Adrenal gland (tissue), 12 donors: ENCODE measurements around the gene PAPOLA. TPM values are rescaled to one million over a fixed set of nuclear protein-coding genes. Genes with fewer than 3 reads are reported as not detected.

ENCODE experiments used
- DNase-seq, 7 donors: peaks; one replicate each; pipeline ENCODE4 v3.0.0-alpha.2; 2019 to 2020
- H3K27ac ChIP-seq, 5 donors: fragments of 200-600 bp; sonication (generic) in 4 of 5; 1 replicate in 3 of 5; 2 replicates in 2 of 5; pipeline versions ENCODE4 v1.5.1 to v1.8.0; 2016 to 2020; ENCODE audit warnings: mild to moderate bottlenecking in 1 of 5
- H3K27me3 ChIP-seq: fragments of 200-600 bp; 2 replicates; pipeline ENCODE4 v1.8.0; 2021
- H3K36me3 ChIP-seq, 2 donors: fragments of 200-600 bp; replicated peaks in 1 of 2; 1 replicate in 1 of 2; 2 replicates in 1 of 2; pipeline versions ENCODE4 v1.5.1 to v1.8.0; 2018 to 2022
- H3K4me1 ChIP-seq, 2 donors: fragments of 200-600 bp; replicated peaks in 1 of 2; 1 replicate in 1 of 2; 2 replicates in 1 of 2; pipeline versions ENCODE4 v1.5.1 to v1.8.0; 2018 to 2021
- H3K4me3 ChIP-seq, 4 donors: fragments of 200-600 bp; sonication (generic) in 3 of 4; one replicate each; pipeline ENCODE4 v1.5.1; 2016 to 2018
- H3K9me3 ChIP-seq, 3 donors: fragments of 200-600 bp; sonication (generic) in 1 of 3; replicated peaks in 1 of 3; 1 replicate in 2 of 3; 2 replicates in 1 of 3; pipeline versions ENCODE4 v1.5.1 to v1.8.0; 2016 to 2021
- CTCF ChIP-seq, 6 experiments: fragments of 450-650 bp in 4 of 6; fragments of 200-600 bp in 2 of 6; sonication (generic) in 1 of 6; IDR thresholded peaks; 1 replicate in 5 of 6; 2 replicates in 1 of 6; pipeline versions ENCODE4 v1.5.1 to v1.8.0; 2016 to 2021; ENCODE audit warnings: antibody characterized with exemption in 6 of 6, mild to moderate bottlenecking in 2 of 6, moderate library complexity in 1 of 6
- POLR2A ChIP-seq, 2 donors: fragments of 450-650 bp; IDR thresholded peaks; one replicate each; pipeline ENCODE4 v1.6.1; 2017; ENCODE audit warnings: antibody characterized with exemption in 2 of 2, mild to moderate bottlenecking in 2 of 2, moderate library complexity in 1 of 2
- WGBS, 4 donors: extraction: QIAGEN DNeasy Blood & Tissue Kit in 2 of 4; methylation state at CpG; one replicate each; pipeline versions ENCODE4 v1.1.5 to v1.1.7; 2013 to 2017; 5-methylcytosine and 5-hydroxymethylcytosine counted together
- intact Hi-C, 2 donors: fragments of 100-400 bp; cut with DNase I; formaldehyde crosslinking; loops; one replicate each; pipeline versions ENCODE4 v1.14.1 to v1.15.0; 2022 to 2023
- polyA plus RNA-seq, 3 donors: library from polyadenylated mRNA; stranded (reverse); fragments of 200-250 nt in 2 of 3; fragments of 350-450 nt in 1 of 3; fragmentation: Illumina TruSeq in 1 of 3; extraction: RNeasy Lipid Tissue Mini Kit (QIAGEN cat#74804) in 1 of 3; gene quantifications; one replicate each; pipeline ENCODE4 v1.2.3, GENCODE V29; 2013 to 2014
- total RNA-seq, 9 donors: library from RNA; depleted of rRNA in 4 of 9; stranded (reverse); fragments of >200 nt in 4 of 9; fragments of 120-200 nt in 1 of 9; fragmentation: NEBNext Ultra II Directional in 1 of 9; extraction: Animal tissue kit (Norgen Biotek cat#: 25700) in 1 of 9; gene quantifications; one replicate each; pipeline versions ENCODE4 v1.1.0 to v1.2.4, GENCODE V29; 2013 to 2023
- donor health status: healthy with polysubstance abuse.
- donor health status: Bipolar disorder and iron deficiency.
- donor health status: DM: yes; HTN: yes; CAD: no.
- donor health status: DM: no; HTN: no; CAD: no.
- donor health status: DM: no; HTN: no; CAD: no.
- donor health status: DM: yes; HTN: yes; CAD: no.

Gene PAPOLA
- total and polyA plus RNA-seq, 12 donors: 63.3 to 205 (median 156) TPM

GRCh38 chr14:96559571-96559970, 57.4 kb downstream of the PAPOLA start:
- 77 to 85% (median 79%) methylated on average over 1 of the region's 1 CpG for WGBS, 4 donors

GRCh38 chr14:96564389-96564788, 62.2 kb downstream of the PAPOLA start:
- WGBS, 4 donors: 78 to 98% (median 83%) methylated on average over 1 of the region's 1 CpG
- Histone ChIP-seq H3K27me3 (no peaks in the 10 kb centered on the region), H3K27ac (no peak overlapping the region), H3K4me3 (no peak overlapping the region), H3K9me3 (no peaks in the 10 kb centered on the region), H3K4me1 (no peaks in the 10 kb centered on the region), H3K36me3 (peaks cover 0 to 37% of the 10 kb centered on the region in 2 donors)
- DNase-seq: no peak
- intact Hi-C loops: no loop called here
- TF ChIP-seq CTCF (IDR thresholded peaks at IDR 0.05) (no peak), POLR2A (IDR thresholded peaks at IDR 0.05) (no peak)

More at GRCh38 chr14:96559571-96559970, 57.4 kb downstream of the PAPOLA start:
- intact Hi-C loops: no loop called here
- H3K4me3 ChIP-seq: no peak overlapping the region
- no peak for DNase-seq
- no peaks in the 10 kb centered on the region for H3K9me3 ChIP-seq
- H3K27ac ChIP-seq: no peak overlapping the region
- H3K36me3 ChIP-seq: peaks cover 0 to 40% of the 10 kb centered on the region in 2 donors
- no peaks in the 10 kb centered on the region for H3K4me1 ChIP-seq
- TF ChIP-seq CTCF (IDR thresholded peaks at IDR 0.05): no peak
- TF ChIP-seq POLR2A (IDR thresholded peaks at IDR 0.05): no peak
- H3K27me3 ChIP-seq: no peaks in the 10 kb centered on the region

GRCh38 chr14:96565811-96566210, 63.6 kb downstream of the PAPOLA start:
- Histone ChIP-seq H3K27ac (no peak overlapping the region), H3K9me3 (no peaks in the 10 kb centered on the region), H3K36me3 (peaks cover 0 to 30% of the 10 kb centered on the region in 2 donors), H3K4me1 (no peaks in the 10 kb centered on the region), H3K27me3 (no peaks in the 10 kb centered on the region), H3K4me3 (no peak overlapping the region)
- no peak for TF ChIP-seq POLR2A (IDR thresholded peaks at IDR 0.05)
- TF ChIP-seq CTCF (IDR thresholded peaks at IDR 0.05): no peak
- intact Hi-C loops: loop anchor here in 1 of 2 donors (5.0 kb wide), 1 partner anchor 176 kb away; no protein-coding TSS in a partner anchor
- WGBS, 4 donors: 85 to 92% (median 91%) methylated on average over 2 of the region's 2 CpGs
- DNase-seq: no peak

- DNase-seq: no peak
- Histone ChIP-seq H3K4me1 (no peaks in the 10 kb centered on the region), H3K27ac (no peak overlapping the region), H3K36me3 (peaks cover 0 to 30% of the 10 kb centered on the region in 2 donors), H3K9me3 (no peaks in the 10 kb centered on the region), H3K4me3 (no peak overlapping the region), H3K27me3 (no peaks in the 10 kb centered on the region)
- WGBS, 4 donors: 64 to 79% (median 73%) methylated on average over 3 of the region's 3 CpGs
- no peak for TF ChIP-seq POLR2A (IDR thresholded peaks at IDR 0.05)
- TF ChIP-seq CTCF (IDR thresholded peaks at IDR 0.05): peak; percentile 32 to 60 (median 45)
- intact Hi-C loops: loop anchor here in 1 of 2 donors (5.0 kb wide), 1 partner anchor 175 kb away; no protein-coding TSS in a partner anchor
Measured at GRCh38 chr14:96567289-96567899, 65.2 kb downstream of the PAPOLA start.
